ENCODE measurements around the gene ARHGAP15.

Gene ARHGAP15

GRCh38 chr2:143545949-143546255 lies 416.7 kb downstream of the ARHGAP15 start:
- H3K9me3 ChIP-seq (ENCODE audit: control insufficient read depth in 1 of 2, low read length in 2 of 2): no peaks in the 10 kb centered on the region
- no peak overlapping the region for H3K4me3 ChIP-seq (ENCODE audit: low read depth in 1 of 2, low read length in 2 of 2)
- no peak overlapping the region for H3K27ac ChIP-seq (ENCODE audit: low read length)
- H3K4me1 ChIP-seq (ENCODE audit: control insufficient read depth in 1 of 2, insufficient read depth in 2 of 2, low read length in 2 of 2): peaks cover 0 to 3% of the 10 kb centered on the region in 2 donors
- no peaks in the 10 kb centered on the region for H3K36me3 ChIP-seq (ENCODE audit: control insufficient read depth in 1 of 2, insufficient read depth in 2 of 2, low read length in 2 of 2)
- no peaks in the 10 kb centered on the region for H3K27me3 ChIP-seq (ENCODE audit: low read depth, low read length)

DNA sequence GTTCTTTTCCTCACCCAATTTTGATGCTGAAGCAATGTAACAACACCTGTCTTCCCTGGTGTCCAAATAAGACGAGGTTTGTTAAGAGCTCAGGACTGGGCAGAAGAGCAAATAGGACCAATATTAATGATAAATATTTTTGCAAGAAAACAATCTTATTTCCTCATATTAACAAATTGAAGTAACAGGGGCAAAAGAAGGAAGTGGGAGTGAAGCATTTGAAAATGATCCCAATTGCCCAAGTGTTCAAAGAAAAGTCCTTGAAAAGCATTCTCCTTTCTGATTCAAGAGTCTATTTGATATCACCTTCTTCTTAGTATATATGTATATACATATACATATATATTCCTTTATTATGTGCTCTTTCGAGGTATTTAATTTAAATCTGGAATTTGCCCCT lies 418.8 kb downstream of the ARHGAP15 start:
- Histone ChIP-seq H3K4me3 (ENCODE audit: low read depth in 1 of 2, low read length in 2 of 2) (no peak overlapping the region), H3K27me3 (ENCODE audit: low read depth, low read length) (no peaks in the 10 kb centered on the region), H3K27ac (ENCODE audit: low read length) (no peak overlapping the region)

GRCh38 chr2:143550500-143550899 lies 421.3 kb downstream of the ARHGAP15 start:
- H3K27me3 ChIP-seq (ENCODE audit: low read depth, low read length): no peaks in the 10 kb centered on the region
- no peaks in the 10 kb centered on the region for H3K9me3 ChIP-seq (ENCODE audit: control insufficient read depth in 1 of 2, low read length in 2 of 2)
- no peaks in the 10 kb centered on the region for H3K4me1 ChIP-seq (ENCODE audit: control insufficient read depth in 1 of 2, insufficient read depth in 2 of 2, low read length in 2 of 2)
- H3K4me3 ChIP-seq (ENCODE audit: low read depth in 1 of 2, low read length in 2 of 2): no peak overlapping the region
- no peaks in the 10 kb centered on the region for H3K36me3 ChIP-seq (ENCODE audit: control insufficient read depth in 1 of 2, insufficient read depth in 2 of 2, low read length in 2 of 2)
- no peak overlapping the region for H3K27ac ChIP-seq (ENCODE audit: low read length)

More for the DNA sequence above, 418.8 kb downstream of the ARHGAP15 start:
- Histone ChIP-seq H3K36me3 (ENCODE audit: control insufficient read depth in 1 of 2, insufficient read depth in 2 of 2, low read length in 2 of 2) (no peaks in the 10 kb centered on the region), H3K9me3 (ENCODE audit: control insufficient read depth in 1 of 2, low read length in 2 of 2) (no peaks in the 10 kb centered on the region), H3K4me1 (ENCODE audit: control insufficient read depth in 1 of 2, insufficient read depth in 2 of 2, low read length in 2 of 2) (peaks cover 0 to 3% of the 10 kb centered on the region in 2 donors)

- H3K27me3 ChIP-seq (ENCODE audit: low read depth, low read length): no peaks in the 10 kb centered on the region
- no peak overlapping the region for H3K4me3 ChIP-seq (ENCODE audit: low read depth in 1 of 2, low read length in 2 of 2)
- no peaks in the 10 kb centered on the region for H3K36me3 ChIP-seq (ENCODE audit: control insufficient read depth in 1 of 2, insufficient read depth in 2 of 2, low read length in 2 of 2)
- H3K4me1 ChIP-seq (ENCODE audit: control insufficient read depth in 1 of 2, insufficient read depth in 2 of 2, low read length in 2 of 2): no peaks in the 10 kb centered on the region
- no peak overlapping the region for H3K27ac ChIP-seq (ENCODE audit: low read length)
- no peaks in the 10 kb centered on the region for H3K9me3 ChIP-seq (ENCODE audit: control insufficient read depth in 1 of 2, low read length in 2 of 2)
These were observed 422.9 kb downstream of the ARHGAP15 start for GRCh38 chr2:143551971-143552650.

- no peak overlapping the region for H3K4me3 ChIP-seq (ENCODE audit: low read depth in 1 of 2, low read length in 2 of 2)
- no peaks in the 10 kb centered on the region for H3K9me3 ChIP-seq (ENCODE audit: control insufficient read depth in 1 of 2, low read length in 2 of 2)
- no peak overlapping the region for H3K27ac ChIP-seq (ENCODE audit: low read length)
- no peaks in the 10 kb centered on the region for H3K36me3 ChIP-seq (ENCODE audit: control insufficient read depth in 1 of 2, insufficient read depth in 2 of 2, low read length in 2 of 2)
- no peaks in the 10 kb centered on the region for H3K27me3 ChIP-seq (ENCODE audit: low read depth, low read length)
- H3K4me1 ChIP-seq (ENCODE audit: control insufficient read depth in 1 of 2, insufficient read depth in 2 of 2, low read length in 2 of 2): no peaks in the 10 kb centered on the region
These were observed 424.0 kb downstream of the ARHGAP15 start for GRCh38 chr2:143553261-143553660.

DNA sequence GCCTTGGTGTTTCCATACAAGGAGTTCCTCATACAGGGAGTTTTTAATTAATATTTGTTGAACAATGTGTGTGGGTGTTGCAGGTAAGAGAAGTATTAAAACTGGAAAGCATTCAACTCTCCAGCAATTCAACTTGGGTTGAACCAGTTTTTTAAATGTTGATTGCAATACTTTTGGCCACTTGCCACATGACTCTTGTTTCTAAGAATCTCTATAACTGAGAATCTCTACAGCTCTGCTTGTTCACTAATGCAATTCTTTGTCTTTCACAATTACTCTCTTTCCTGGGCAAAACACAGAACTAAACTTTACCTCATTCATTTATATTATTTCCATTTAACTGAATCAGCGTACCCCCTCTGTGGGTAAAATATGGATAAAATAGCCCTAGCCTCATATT lies 429.4 kb downstream of the ARHGAP15 start:
- H3K36me3 ChIP-seq (ENCODE audit: control insufficient read depth in 1 of 2, insufficient read depth in 2 of 2, low read length in 2 of 2): no peaks in the 10 kb centered on the region
- no peaks in the 10 kb centered on the region for H3K4me1 ChIP-seq (ENCODE audit: control insufficient read depth in 1 of 2, insufficient read depth in 2 of 2, low read length in 2 of 2)
- no peaks in the 10 kb centered on the region for H3K9me3 ChIP-seq (ENCODE audit: control insufficient read depth in 1 of 2, low read length in 2 of 2)
- H3K4me3 ChIP-seq (ENCODE audit: low read depth in 1 of 2, low read length in 2 of 2): no peak overlapping the region
- no peak overlapping the region for H3K27ac ChIP-seq (ENCODE audit: low read length)
- no peaks in the 10 kb centered on the region for H3K27me3 ChIP-seq (ENCODE audit: low read depth, low read length)

DNA sequence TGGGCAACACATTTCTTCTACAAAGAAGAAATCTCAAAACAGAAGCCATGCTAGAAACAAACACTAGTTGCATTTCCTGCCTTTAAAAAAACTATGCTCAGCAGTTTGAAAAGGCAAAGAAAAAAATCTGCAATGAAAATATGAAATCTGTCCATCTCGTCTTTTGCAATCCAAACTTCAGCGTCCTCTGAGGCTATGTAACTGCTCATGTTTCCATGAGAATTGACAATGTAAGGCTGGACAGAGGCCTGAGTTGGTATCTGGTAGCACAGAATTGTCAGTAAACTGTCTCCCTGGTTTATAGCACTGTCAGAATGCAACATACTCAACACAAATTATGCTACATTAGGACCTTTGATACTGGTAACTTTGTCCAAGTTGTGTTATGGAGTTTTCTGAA lies 429.9 kb downstream of the ARHGAP15 start:
- no peak overlapping the region for H3K4me3 ChIP-seq (ENCODE audit: low read depth in 1 of 2, low read length in 2 of 2)
- no peaks in the 10 kb centered on the region for H3K36me3 ChIP-seq (ENCODE audit: control insufficient read depth in 1 of 2, insufficient read depth in 2 of 2, low read length in 2 of 2)
- H3K9me3 ChIP-seq (ENCODE audit: control insufficient read depth in 1 of 2, low read length in 2 of 2): no peaks in the 10 kb centered on the region
- H3K4me1 ChIP-seq (ENCODE audit: control insufficient read depth in 1 of 2, insufficient read depth in 2 of 2, low read length in 2 of 2): no peaks in the 10 kb centered on the region
- no peak overlapping the region for H3K27ac ChIP-seq (ENCODE audit: low read length)
- H3K27me3 ChIP-seq (ENCODE audit: low read depth, low read length): no peaks in the 10 kb centered on the region

DNA sequence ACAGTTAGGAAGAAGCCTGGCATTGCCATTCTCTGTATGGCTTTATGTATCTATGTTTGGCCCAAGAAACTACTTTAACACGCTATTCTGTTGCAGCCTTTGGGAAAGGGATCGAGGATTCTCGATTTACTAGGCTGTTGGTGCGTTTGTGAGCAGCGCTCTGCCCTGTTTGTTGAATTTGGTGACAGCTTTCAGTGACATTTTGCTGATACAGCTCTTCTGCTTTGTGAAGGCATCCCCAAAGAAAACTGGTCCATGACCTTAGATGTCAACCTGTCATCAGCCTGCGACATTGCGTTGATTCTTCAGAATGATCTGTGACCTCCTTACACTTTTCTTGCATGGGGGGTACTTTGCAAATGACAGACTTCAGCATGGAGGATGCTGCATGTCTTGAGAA lies 431.5 kb downstream of the ARHGAP15 start:
- no peak overlapping the region for H3K27ac ChIP-seq (ENCODE audit: low read length)
- H3K4me3 ChIP-seq (ENCODE audit: low read depth in 1 of 2, low read length in 2 of 2): no peak overlapping the region
- no peaks in the 10 kb centered on the region for H3K9me3 ChIP-seq (ENCODE audit: control insufficient read depth in 1 of 2, low read length in 2 of 2)
- no peaks in the 10 kb centered on the region for H3K4me1 ChIP-seq (ENCODE audit: control insufficient read depth in 1 of 2, insufficient read depth in 2 of 2, low read length in 2 of 2)
- no peaks in the 10 kb centered on the region for H3K27me3 ChIP-seq (ENCODE audit: low read depth, low read length)
- no peaks in the 10 kb centered on the region for H3K36me3 ChIP-seq (ENCODE audit: control insufficient read depth in 1 of 2, insufficient read depth in 2 of 2, low read length in 2 of 2)

- H3K4me3 ChIP-seq (ENCODE audit: low read depth in 1 of 2, low read length in 2 of 2): no peak overlapping the region
- H3K27me3 ChIP-seq (ENCODE audit: low read depth, low read length): no peaks in the 10 kb centered on the region
- H3K27ac ChIP-seq (ENCODE audit: low read length): no peak overlapping the region
- no peaks in the 10 kb centered on the region for H3K4me1 ChIP-seq (ENCODE audit: control insufficient read depth in 1 of 2, insufficient read depth in 2 of 2, low read length in 2 of 2)
- H3K36me3 ChIP-seq (ENCODE audit: control insufficient read depth in 1 of 2, insufficient read depth in 2 of 2, low read length in 2 of 2): no peaks in the 10 kb centered on the region
- H3K9me3 ChIP-seq (ENCODE audit: control insufficient read depth in 1 of 2, low read length in 2 of 2): peaks cover 0 to 2% of the 10 kb centered on the region in 2 donors
These were observed 435.2 kb downstream of the ARHGAP15 start for GRCh38 chr2:143564419-143564818.

DNA sequence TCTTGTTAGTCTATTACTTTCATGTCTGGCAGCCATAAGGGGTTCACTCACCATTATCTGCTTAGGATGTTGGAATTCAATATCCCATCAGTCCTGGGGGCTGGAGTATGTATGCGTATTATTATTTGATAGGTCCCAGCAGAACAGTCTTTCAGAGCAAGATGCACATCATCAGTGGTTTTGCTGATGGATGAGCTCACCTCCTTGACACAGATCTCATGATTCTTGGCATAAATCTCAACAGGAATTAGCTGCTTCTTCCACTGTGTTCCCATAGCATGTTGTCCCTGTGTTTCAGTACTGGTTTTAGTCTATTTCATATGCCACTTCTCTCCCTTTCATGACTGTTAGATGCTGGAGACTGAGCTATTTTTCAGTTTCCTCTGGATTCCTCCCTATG lies 442.5 kb downstream of the ARHGAP15 start:
- H3K9me3 ChIP-seq (ENCODE audit: control insufficient read depth in 1 of 2, low read length in 2 of 2): peaks cover 0 to 2% of the 10 kb centered on the region in 2 donors
- H3K27me3 ChIP-seq (ENCODE audit: low read depth, low read length): no peaks in the 10 kb centered on the region
- no peak overlapping the region for H3K4me3 ChIP-seq (ENCODE audit: low read depth in 1 of 2, low read length in 2 of 2)
- H3K4me1 ChIP-seq (ENCODE audit: control insufficient read depth in 1 of 2, insufficient read depth in 2 of 2, low read length in 2 of 2): no peaks in the 10 kb centered on the region
- H3K36me3 ChIP-seq (ENCODE audit: control insufficient read depth in 1 of 2, insufficient read depth in 2 of 2, low read length in 2 of 2): no peaks in the 10 kb centered on the region
- H3K27ac ChIP-seq (ENCODE audit: low read length): no peak overlapping the region

- Histone ChIP-seq H3K27me3 (ENCODE audit: low read depth, low read length) (no peaks in the 10 kb centered on the region), H3K27ac (ENCODE audit: low read length) (no peak overlapping the region), H3K36me3 (ENCODE audit: control insufficient read depth in 1 of 2, insufficient read depth in 2 of 2, low read length in 2 of 2) (no peaks in the 10 kb centered on the region), H3K4me3 (ENCODE audit: low read depth in 1 of 2, low read length in 2 of 2) (no peak overlapping the region), H3K9me3 (ENCODE audit: control insufficient read depth in 1 of 2, low read length in 2 of 2) (peaks cover 0 to 2% of the 10 kb centered on the region in 2 donors), H3K4me1 (ENCODE audit: control insufficient read depth in 1 of 2, insufficient read depth in 2 of 2, low read length in 2 of 2) (no peaks in the 10 kb centered on the region)
These were observed 443.2 kb downstream of the ARHGAP15 start for GRCh38 chr2:143572421-143572820.

GRCh38 chr2:143574069-143574468 lies 444.9 kb downstream of the ARHGAP15 start:
- no peaks in the 10 kb centered on the region for H3K4me1 ChIP-seq (ENCODE audit: control insufficient read depth in 1 of 2, insufficient read depth in 2 of 2, low read length in 2 of 2)
- H3K4me3 ChIP-seq (ENCODE audit: low read depth in 1 of 2, low read length in 2 of 2): no peak overlapping the region
- no peaks in the 10 kb centered on the region for H3K9me3 ChIP-seq (ENCODE audit: control insufficient read depth in 1 of 2, low read length in 2 of 2)
- H3K36me3 ChIP-seq (ENCODE audit: control insufficient read depth in 1 of 2, insufficient read depth in 2 of 2, low read length in 2 of 2): no peaks in the 10 kb centered on the region
- no peaks in the 10 kb centered on the region for H3K27me3 ChIP-seq (ENCODE audit: low read depth, low read length)
- no peak overlapping the region for H3K27ac ChIP-seq (ENCODE audit: low read length)

Measured in muscle layer of duodenum (tissue), 2 donors.